SK-N-SH treated with all-trans-retinoic acid at 6 μM for 48 hours (cell line): ENCODE data around the gene BOD1.

ENCODE experiments used
- ARNTL ChIP-seq: fragments of 450-650 bp; formaldehyde crosslinking; IDR thresholded peaks from 2 replicates; pipeline ENCODE4 v1.5.0; 2020; ENCODE audit warnings: low read depth, mild to moderate bottlenecking, moderate library complexity, borderline replicate concordance
- ZFP3 ChIP-seq: fragments of 250-450 bp; sonication (Bioruptor Pico); IDR thresholded peaks from 2 replicates; pipeline ENCODE4 v1.5.0; 2020; ENCODE audit warnings: mild to moderate bottlenecking, moderate library complexity

DNA sequence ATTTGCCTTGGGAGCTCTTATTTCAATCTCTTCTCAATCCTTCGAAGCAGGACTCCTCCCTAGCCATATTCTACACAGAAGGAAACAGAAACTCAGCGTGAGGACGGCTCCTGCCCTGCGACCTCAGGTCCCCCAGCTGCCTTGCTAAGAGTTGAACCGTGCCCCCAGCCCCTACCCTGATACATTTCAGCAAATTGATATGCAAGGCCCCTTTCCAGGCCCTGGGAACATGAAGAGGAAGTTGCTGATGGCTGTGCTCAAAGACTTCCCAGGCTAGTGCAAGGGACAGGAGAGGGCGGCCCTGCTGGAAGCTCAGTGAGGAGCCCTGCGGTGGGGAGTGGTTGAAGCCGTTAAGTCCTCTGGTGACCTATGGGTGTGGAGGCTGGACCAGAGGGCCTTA, 41.5 kb downstream of the BOD1 start:
- no peak for TF ChIP-seq ZFP3 (CRISPR knock-in tag)
- TF ChIP-seq ARNTL (CRISPR knock-in tag), result no peak
